H1 (cell line): ENCODE measurements around the gene NBPF3. TPM values are rescaled to one million over a fixed set of nuclear protein-coding genes. Genes with fewer than 3 reads are reported as not detected.

Experiments
- CTCF ChIA-PET: fragments of 300-600 bp; sonication (Branson Sonifier 250); formaldehyde crosslinking; loops from one replicate; lab custom pipeline; 2021; ENCODE audit not compliant: partially characterized antibody; lab: Charles Lee
- POLR2A ChIA-PET: fragments of 300-600 bp; sonication (Branson Sonifier 250); formaldehyde crosslinking; loops from one replicate; lab custom pipeline; 2021; ENCODE audit warnings: inconsistent platforms; ENCODE audit not compliant: partially characterized antibody; lab: Charles Lee
- DNase-seq, 2 experiments: peaks; one replicate each; pipeline versions ENCODE4 v3.0.0 to v3.0.0-alpha.2; 2010 to 2022; ENCODE audit warnings: low spot score in 2 of 2, low read depth in 1 of 2, mixed read lengths in 1 of 2
- FAIRE-seq: peaks from 2 replicates; lab custom pipeline; 2011; peaks lifted over from hg19 to GRCh38; lab: Jason Lieb, UNC
- H2AFZ ChIP-seq: 2 replicates; pipeline ENCODE4 v1.8.1; 2012; ENCODE audit warnings: low read length, inconsistent platforms
- H2AK5ac ChIP-seq: 2 replicates; pipeline ENCODE4 v1.6.1; 2013; ENCODE audit warnings: low read depth, low read length
- H2BK120ac ChIP-seq: replicated peaks from 2 replicates; pipeline ENCODE3; 2013; ENCODE audit warnings: low read depth, low read length, inconsistent platforms
- H2BK12ac ChIP-seq: 2 replicates; pipeline ENCODE4 v1.6.1; 2013; ENCODE audit warnings: low read depth, low read length
- H2BK15ac ChIP-seq: 2 replicates; pipeline ENCODE4 v1.6.1; 2013; ENCODE audit warnings: low read length
- H2BK20ac ChIP-seq: 2 replicates; pipeline ENCODE4 v1.6.1; 2013; ENCODE audit warnings: low read length
- H2BK5ac ChIP-seq: 2 replicates; pipeline ENCODE4 v1.6.1; 2013; ENCODE audit warnings: low read depth, low read length
- H3K14ac ChIP-seq: 2 replicates; pipeline ENCODE4 v1.6.1; 2013; ENCODE audit warnings: inconsistent platforms; ENCODE audit not compliant: insufficient read length
- H3K18ac ChIP-seq: 2 replicates; pipeline ENCODE4 v1.6.1; 2013; ENCODE audit warnings: low read length; ENCODE audit errors: extremely low read depth
- H3K23ac ChIP-seq: 2 replicates; pipeline ENCODE4 v1.6.1; 2013; ENCODE audit warnings: inconsistent platforms; ENCODE audit not compliant: insufficient read length
- H3K23me2 ChIP-seq: 2 replicates; pipeline ENCODE4 v1.6.1; 2013; ENCODE audit warnings: low read depth, low read length
- H3K27ac ChIP-seq: 2 replicates; pipeline ENCODE4 v1.6.1; 2011; ENCODE audit warnings: low read depth, low read length, inconsistent platforms
- H3K27me3 ChIP-seq, 4 experiments: replicated peaks in 1 of 4; 1 replicate in 1 of 4; 2 replicates in 3 of 4; pipeline versions ENCODE4 v1.6.1 to v1.8.1; 2011 to 2013; ENCODE audit warnings: low read length in 3 of 4, mild to moderate bottlenecking in 3 of 4, inconsistent platforms in 2 of 4, mixed read lengths in 2 of 4, moderate library complexity in 1 of 4; ENCODE audit not compliant: control insufficient read depth in 3 of 4, insufficient read depth in 3 of 4; ENCODE audit errors: extremely low read depth in 1 of 4
- H3K36me3 ChIP-seq, 4 experiments: 2 replicates each; pipeline versions ENCODE4 v1.6.1 to v1.8.1; 2011 to 2013; ENCODE audit warnings: mild to moderate bottlenecking in 4 of 4, low read length in 3 of 4, moderate library complexity in 2 of 4, control low read depth in 1 of 4, inconsistent platforms in 1 of 4; ENCODE audit not compliant: insufficient read depth in 4 of 4, control insufficient read depth in 2 of 4
- H3K4ac ChIP-seq: replicated peaks from 2 replicates; pipeline ENCODE3; 2013; ENCODE audit warnings: low read length, low read depth, mixed read lengths, inconsistent platforms; ENCODE audit not compliant: insufficient read length
- H3K4me1 ChIP-seq, 4 experiments: replicated peaks in 1 of 4; 1 replicate in 1 of 4; 2 replicates in 3 of 4; pipeline versions ENCODE4 v1.6.1 to v1.8.1; 2011 to 2013; ENCODE audit warnings: low read length in 3 of 4, inconsistent platforms in 2 of 4, mixed read lengths in 1 of 4; ENCODE audit not compliant: insufficient read depth in 4 of 4, control insufficient read depth in 3 of 4
- H3K4me2 ChIP-seq, 2 experiments: 2 replicates each; pipeline versions ENCODE4 v1.6.1 to v1.8.1; 2011 to 2013; ENCODE audit warnings: low read depth in 2 of 2, low read length in 2 of 2, control low read depth in 1 of 2, inconsistent platforms in 1 of 2, mild to moderate bottlenecking in 1 of 2; ENCODE audit not compliant: insufficient read depth in 1 of 2
- H3K4me3 ChIP-seq, 4 experiments: fragments of 200-600, 300-600 bp in 1 of 4; sonication (generic), shearing (Covaris generic), sonication (Bioruptor Twin) in 1 of 4; 2 replicates each; pipeline versions ENCODE4 v1.5.1 to v1.8.1; 2011 to 2016; ENCODE audit warnings: low read length in 4 of 4, low read depth in 3 of 4, control low read depth in 2 of 4, inconsistent platforms in 2 of 4, mild to moderate bottlenecking in 2 of 4, mixed read lengths in 1 of 4, moderate library complexity in 1 of 4; ENCODE audit not compliant: insufficient read depth in 2 of 4; ENCODE audit errors: extremely low read depth in 1 of 4
- H3K56ac ChIP-seq: replicated peaks from 2 replicates; pipeline ENCODE3; 2013; ENCODE audit warnings: low read depth, mild to moderate bottlenecking, mixed read lengths, low read length, inconsistent platforms; ENCODE audit not compliant: insufficient read length
- H3K79me1 ChIP-seq: 2 replicates; pipeline ENCODE4 v1.6.1; 2013; ENCODE audit warnings: low read depth, low read length, control low read depth
- H3K79me2 ChIP-seq, 2 experiments: 2 replicates each; pipeline versions ENCODE4 v1.6.1 to v1.8.1; 2012 to 2013; ENCODE audit warnings: low read length in 2 of 2, mild to moderate bottlenecking in 2 of 2, inconsistent platforms in 1 of 2; ENCODE audit not compliant: insufficient read depth in 2 of 2, control insufficient read depth in 1 of 2
- H3K9ac ChIP-seq, 4 experiments: replicated peaks in 1 of 4; 1 replicate in 1 of 4; 2 replicates in 3 of 4; pipeline versions ENCODE4 v1.6.1 to v1.8.1; 2011 to 2013; ENCODE audit warnings: low read depth in 3 of 4, low read length in 3 of 4, control low read depth in 2 of 4, mild to moderate bottlenecking in 2 of 4, moderate library complexity in 2 of 4, inconsistent platforms in 1 of 4; ENCODE audit errors: extremely low read depth in 1 of 4
- H3K9me3 ChIP-seq, 2 experiments: 2 replicates each; pipeline versions ENCODE4 v1.6.1 to v1.8.1; 2012 to 2013; ENCODE audit warnings: mild to moderate bottlenecking in 2 of 2, moderate library complexity in 2 of 2, control low read depth in 1 of 2, inconsistent platforms in 1 of 2, low read depth in 1 of 2, low read length in 1 of 2, mixed read lengths in 1 of 2; ENCODE audit not compliant: insufficient read depth in 2 of 2
- H4K20me1 ChIP-seq, 2 experiments: replicated peaks in 1 of 2; 2 replicates each; pipeline versions ENCODE3 to v1.8.1; 2011 to 2013; ENCODE audit warnings: inconsistent platforms in 2 of 2, low read length in 2 of 2, mild to moderate bottlenecking in 1 of 2; ENCODE audit not compliant: insufficient read depth in 2 of 2, control insufficient read depth in 1 of 2
- H4K5ac ChIP-seq: 2 replicates; pipeline ENCODE4 v1.6.1; 2013; ENCODE audit warnings: low read length, low read depth, mixed read lengths, inconsistent platforms; ENCODE audit not compliant: insufficient read length
- H4K8ac ChIP-seq: 2 replicates; pipeline ENCODE4 v1.8.0; 2013; ENCODE audit warnings: mild to moderate bottlenecking, moderate library complexity, low read length, inconsistent platforms; ENCODE audit not compliant: insufficient read depth; ENCODE audit errors: extremely low read depth
- H4K91ac ChIP-seq: replicated peaks from 2 replicates; pipeline ENCODE3; 2013; ENCODE audit warnings: low read length, mixed read lengths, inconsistent platforms; ENCODE audit not compliant: insufficient read length
- CHD2 ChIP-seq: IDR thresholded peaks from 2 replicates; pipeline ENCODE4 v1.6.1; 2012; ENCODE audit warnings: low read length, improper control_type of control experiment
- FOSL1 ChIP-seq: IDR thresholded peaks from 2 replicates; pipeline ENCODE4 v1.6.1; 2011; ENCODE audit warnings: mild to moderate bottlenecking, low read depth, low read length, moderate library complexity; ENCODE audit not compliant: insufficient read depth
- GABPA ChIP-seq: IDR thresholded peaks from 2 replicates; pipeline ENCODE4 v1.6.1; 2011; ENCODE audit warnings: mild to moderate bottlenecking, low read length, moderate library complexity, borderline replicate concordance; ENCODE audit not compliant: insufficient read depth
- JUND ChIP-seq: IDR thresholded peaks from 2 replicates; pipeline ENCODE4 v1.6.1; 2011; ENCODE audit warnings: mild to moderate bottlenecking, improper control_type of control experiment, low read length
- NANOG ChIP-seq: IDR thresholded peaks from 2 replicates; pipeline ENCODE4 v1.6.1; 2011; ENCODE audit warnings: low read length, low read depth, mild to moderate bottlenecking, inconsistent platforms; ENCODE audit not compliant: insufficient read depth, poor library complexity, severe bottlenecking
- POLR2A ChIP-seq, 2 experiments: IDR thresholded peaks; 1 replicate in 1 of 2; 2 replicates in 1 of 2; pipeline ENCODE4 v1.6.1; 2011; ENCODE audit warnings: low read depth in 2 of 2, low read length in 2 of 2, mild to moderate bottlenecking in 2 of 2; ENCODE audit errors: control extremely low read depth in 1 of 2
- RFX5 ChIP-seq: IDR thresholded peaks from 2 replicates; pipeline ENCODE4 v1.6.1; 2011; ENCODE audit warnings: low read depth, low read length, improper control_type of control experiment, borderline replicate concordance
- SP4 ChIP-seq: IDR thresholded peaks from 2 replicates; pipeline ENCODE4 v1.6.1; 2012; ENCODE audit warnings: low read length, inconsistent platforms
- TBP ChIP-seq: IDR thresholded peaks from 2 replicates; pipeline ENCODE4 v1.6.1; 2011; ENCODE audit warnings: low read depth, low read length, improper control_type of control experiment
- ZNF274 ChIP-seq: IDR thresholded peaks from 2 replicates; pipeline ENCODE4 v1.7.0; 2012; ENCODE audit warnings: low read length, borderline replicate concordance; ENCODE audit errors: extremely low read depth
- WGBS, 2 experiments: shearing (Covaris generic) in 1 of 2; methylation state at CpG; one replicate each; pipeline versions ENCODE4 v1.1.6 to v1.1.7; 2013 to 2015; ENCODE audit warnings: low lambda C conversion rate in 2 of 2, mixed read lengths in 2 of 2, inconsistent platforms in 1 of 2, low coverage in 1 of 2, missing lambda C conversion rate in 1 of 2; ENCODE audit not compliant: insufficient replicate concordance in 2 of 2, insufficient coverage in 1 of 2, insufficient read length in 1 of 2; ENCODE audit errors: extremely low coverage in 1 of 2, missing lambda C conversion rate in 1 of 2; 5-methylcytosine and 5-hydroxymethylcytosine counted together
- polyA plus RNA-seq, 7 experiments: library from polyadenylated mRNA; depleted of rRNA in 3 of 7; stranded (reverse) in 5 of 7; unstranded in 2 of 7; fragments of >200 nt in 5 of 7; fragments of 200-250 nt in 2 of 7; gene quantifications; 1 replicate in 5 of 7; 2 replicates in 1 of 7; 4 replicates in 1 of 7; pipeline versions ENCODE4 v1.2.1 to v1.2.3, GENCODE V29; 2011 to 2013; ENCODE audit warnings: missing spikeins in 2 of 7, mixed read lengths in 2 of 7
- total RNA-seq: library from RNA; stranded (reverse); fragmentation: NEBNext Ultra II Directional; extraction: Animal tissue kit (Norgen Biotek cat#: 25700); gene quantifications from 2 replicates; pipeline ENCODE4 v1.2.1, GENCODE V29; 2021

The NBPF3 gene
- total and polyA plus RNA-seq, 2 of the 8 experiments (the other 6 are each of a cell fraction or from before 2014, with no cell fraction given), result 3.8 to 4.3 TPM

DNA sequence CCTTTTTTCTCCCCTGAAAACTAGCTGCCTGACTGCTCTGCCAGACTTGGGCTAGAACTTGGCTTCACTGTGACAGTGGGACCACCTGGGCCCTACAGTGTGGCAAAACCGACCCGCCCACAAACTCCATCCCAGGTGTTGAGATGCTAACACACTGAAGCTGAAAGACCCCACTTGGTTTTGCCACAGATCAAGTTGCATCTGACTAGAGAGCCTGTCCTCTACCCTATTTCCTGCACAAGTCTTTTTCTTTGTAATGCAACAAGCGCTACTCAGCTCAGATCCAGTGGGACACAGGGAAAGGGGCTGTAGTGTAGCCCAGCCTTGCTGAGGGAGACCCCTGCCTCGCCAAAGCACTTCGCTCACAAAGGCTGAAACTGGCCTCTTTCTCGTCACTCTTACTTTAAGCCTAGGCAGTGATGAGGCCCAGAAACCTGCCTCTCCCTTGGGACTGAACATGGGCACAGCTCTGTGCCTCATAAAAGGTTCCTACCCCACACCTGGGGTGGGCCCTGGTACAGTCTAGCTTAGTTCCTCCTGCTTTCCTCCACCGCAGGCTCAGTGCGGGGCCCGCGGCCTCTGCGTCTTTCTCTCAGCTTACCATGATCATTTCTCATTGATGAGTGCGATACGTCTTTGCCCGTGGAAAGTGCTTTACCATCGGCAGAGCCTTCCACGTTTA, 79.0 kb downstream of the NBPF3 start:
- Histone ChIP-seq H3K4me2 (peak overlapping the region; percentile 26 to 35; a peak in 3 of 4 replicates), H2BK20ac (peak overlapping the region; percentile 56; the same call in 1 of the 2 replicates), H3K4me1 (peaks cover 14 to 22% (median 16%) of the 10 kb centered on the region in 4 experiments), H3K27me3 (no peaks in the 10 kb centered on the region), H2AFZ (no peak overlapping the region), H4K20me1 (peaks cover 9 to 38% of the 10 kb centered on the region in 2 experiments), H3K27ac (peak overlapping the region; percentile 13; the same call in 1 of the 2 replicates), H4K5ac (no peak overlapping the region), H3K9me3 (no peaks in the 10 kb centered on the region), H2AK5ac (no peak overlapping the region), H4K91ac (no peak overlapping the region), H3K23me2 (no peaks in the 10 kb centered on the region), H3K4me3 (peak overlapping the region in 1 of 4 experiments; percentile 2; a peak in 1 of 8 replicates), H3K18ac (peak overlapping the region; percentile 39; the same call in 1 of the 2 replicates), H2BK15ac (0 out of 2 replicates have a peak overlapping the region, but pooled peaks have one; percentile 33), H2BK5ac (peak overlapping the region; percentile 90), H4K8ac (peak overlapping the region; percentile 7; the same call in 1 of the 2 replicates), H3K79me1 (peaks cover 10% of the 10 kb centered on the region), H3K23ac (no peak overlapping the region), H3K4ac (peak overlapping the region; percentile 40), H3K36me3 (no peaks in the 10 kb centered on the region), H3K9ac (no peak overlapping the region; a peak in 1 of 7 replicates), H3K14ac (no peak overlapping the region), H3K79me2 (peaks cover 10 to 70% of the 10 kb centered on the region in 2 experiments), H3K56ac (no peak overlapping the region), H2BK12ac (0 out of 2 replicates have a peak overlapping the region, but pooled peaks have one; percentile 6), H2BK120ac (no peak overlapping the region)
- ChIA-PET POLR2A (interaction anchor here (0.7 to 1.5 kb wide), 4 partner anchors 9 to 246 kb away, joined by 3 to 6 read pairs (median 3); no protein-coding TSS in a partner anchor), CTCF (interaction anchor here (0.9 to 26.3 kb wide), 10 partner anchors 10 to 257 kb away, joined by 3 to 372 read pairs (median 4); no protein-coding TSS in a partner anchor)
- 67% methylated on average over 16 of the region's 16 CpGs; no CpG with 5 or more reads in 1 of the 2 experiments for WGBS, 2 experiments
- DNase-seq (no peak), FAIRE-seq (peak; percentile 77)
- TF ChIP-seq CHD2 (no peak), TBP (0 out of 2 replicates have a peak, but pooled peaks have one; percentile 12), SP4 (no peak), GABPA (0 out of 2 replicates have a peak, but pooled peaks have one; percentile 28), NANOG (peak; percentile 36), POLR2A (IDR thresholded peaks at IDR 0.05; ENCODE audit: control extremely low read depth in 1 of 2, low read depth in 2 of 2, low read length in 2 of 2) (no peak), JUND (no peak), FOSL1 (no peak), RFX5 (no peak), ZNF274 (no peak)
